Measurements from ENCODE around the gene LRRC3C.

LRRC3C gene

DNA sequence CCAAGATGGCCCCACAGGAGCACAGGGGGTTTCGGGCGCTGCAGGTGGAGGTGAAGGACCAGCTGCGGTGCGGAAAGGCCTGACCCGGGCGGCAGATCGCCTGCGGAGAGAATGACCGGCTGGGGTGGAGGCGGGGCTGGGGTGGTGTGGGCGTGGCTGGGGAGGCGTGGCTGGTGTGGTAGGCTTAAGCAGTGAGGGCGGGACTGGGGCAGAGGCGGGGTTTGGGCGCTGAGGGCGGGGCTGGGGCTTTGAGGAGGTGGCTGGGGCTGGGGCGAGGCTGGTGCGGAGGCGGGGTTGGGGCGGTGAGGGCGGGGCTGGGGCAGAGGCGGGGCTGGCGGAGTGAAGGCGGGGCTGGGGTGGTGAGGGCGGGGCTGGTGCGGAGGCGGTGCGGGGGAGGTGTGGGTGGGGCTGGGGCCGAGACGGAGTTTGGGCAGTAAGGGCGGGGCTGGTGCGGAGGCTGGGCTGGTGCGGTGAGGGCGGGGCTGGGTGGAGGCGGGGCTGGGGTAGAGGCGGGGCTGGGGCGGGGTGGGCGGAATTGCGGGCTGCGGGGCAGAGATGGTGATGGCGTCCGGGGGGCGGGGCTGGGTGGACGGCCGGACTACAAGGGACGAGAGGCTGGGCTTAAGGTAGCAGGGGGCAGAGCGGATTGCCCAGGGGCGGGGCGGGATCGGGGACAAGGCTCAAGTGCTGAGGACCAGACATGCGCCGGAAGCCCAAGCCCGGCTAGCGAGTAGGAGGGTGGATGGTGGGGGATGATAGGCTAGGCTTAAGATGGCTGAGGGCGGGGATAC lies 25.3 kb downstream of the LRRC3C start:
- TF ChIP-seq CTCF (IDR thresholded peaks at IDR 0.05; ENCODE audit: extremely low read depth, missing control alignments): no peak
- peak; percentile 98 for DNase-seq (ENCODE audit: low spot score)

GRCh38 chr17:39953471-39953888 lies 25.9 kb downstream of the LRRC3C start:
- no peak for TF ChIP-seq CTCF (IDR thresholded peaks at IDR 0.05; ENCODE audit: extremely low read depth, missing control alignments)
- DNase-seq (ENCODE audit: low spot score): no peak

DNA sequence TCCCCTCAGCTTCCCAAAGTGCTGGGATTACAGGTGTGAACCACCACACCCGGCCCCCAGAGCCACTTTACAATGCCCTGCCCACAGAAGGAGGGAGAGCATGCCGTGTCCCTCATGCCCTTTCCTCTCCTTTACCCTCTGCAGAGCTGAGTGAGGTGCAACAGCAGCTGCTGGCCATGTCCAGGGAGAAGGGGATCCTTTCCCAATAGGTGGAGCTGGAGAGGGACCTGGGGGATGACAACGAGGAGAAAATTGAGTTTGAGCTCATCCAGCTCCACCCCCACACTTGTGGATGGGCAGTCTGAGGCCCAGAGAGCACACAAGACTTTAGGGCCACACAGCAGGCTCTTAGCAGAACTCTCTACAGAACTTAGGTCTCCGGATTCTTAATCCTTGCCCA lies 27.3 kb downstream of the LRRC3C start:
- TF ChIP-seq CTCF (IDR thresholded peaks at IDR 0.05; ENCODE audit: extremely low read depth, missing control alignments): no peak
- no peak for DNase-seq (ENCODE audit: low spot score)

DNA sequence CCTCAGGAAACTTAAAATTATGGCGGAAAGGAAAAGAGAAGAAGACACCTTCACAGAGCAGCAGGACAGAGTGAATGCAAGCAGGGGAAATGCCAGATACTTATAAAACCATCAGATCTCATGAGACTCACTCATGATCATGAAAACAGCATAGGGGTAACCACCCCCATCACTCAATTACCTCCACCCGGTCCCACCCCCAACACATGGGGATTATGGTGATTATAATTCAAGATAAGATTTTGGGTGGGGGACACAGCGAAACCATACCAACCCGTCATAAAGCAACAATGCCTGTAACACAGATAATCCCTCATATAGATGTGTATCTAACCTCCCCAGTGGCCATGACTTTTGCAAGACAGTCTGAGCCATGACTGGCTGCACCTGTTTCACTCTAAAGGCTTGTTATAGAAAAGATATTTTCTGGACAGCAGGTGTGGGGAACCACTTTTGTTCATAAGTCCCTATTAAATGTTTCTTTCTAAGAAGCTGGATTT lies 28.2 kb downstream of the LRRC3C start:
- no peak for TF ChIP-seq CTCF (IDR thresholded peaks at IDR 0.05; ENCODE audit: extremely low read depth, missing control alignments)

GRCh38 chr17:39960524-39961041 lies 33.1 kb downstream of the LRRC3C start:
- DNase-seq (ENCODE audit: low spot score): no peak
- TF ChIP-seq CTCF (IDR thresholded peaks at IDR 0.05; ENCODE audit: extremely low read depth, missing control alignments): no peak

More for the DNA sequence above, 28.2 kb downstream of the LRRC3C start:
- DNase-seq (ENCODE audit: low spot score): no peak

GRCh38 chr17:39962642-39963220 lies 35.2 kb downstream of the LRRC3C start, which contains the start of gene GSDMA:
GSDMA (plus strand) TSS chr17:39963004; CDS start chr17:39965688, 2,684 bp downstream.
- TF ChIP-seq CTCF (IDR thresholded peaks at IDR 0.05; ENCODE audit: extremely low read depth, missing control alignments): no peak
- no peak for DNase-seq (ENCODE audit: low spot score)

DNA sequence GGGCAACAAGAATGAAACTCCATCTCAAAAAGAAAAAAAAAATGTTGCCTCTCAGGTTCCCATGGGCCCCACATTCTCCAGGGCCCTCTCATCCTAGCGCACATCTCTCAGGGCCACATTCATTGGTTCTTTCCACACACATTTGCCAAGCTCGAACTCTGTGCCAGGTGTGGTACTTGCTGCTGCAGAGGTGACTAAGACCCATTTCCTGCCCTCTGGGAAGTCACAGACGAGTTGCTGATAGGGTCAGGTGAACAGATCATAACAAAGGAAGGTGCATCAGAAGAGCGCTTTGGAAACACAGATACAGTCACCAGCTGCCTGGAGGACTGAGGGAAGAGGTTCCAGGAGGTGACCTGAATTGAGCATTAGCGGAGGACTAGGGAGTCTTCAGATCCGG lies 36.3 kb downstream of the LRRC3C start:
- DNase-seq (ENCODE audit: low spot score): no peak
- no peak for TF ChIP-seq CTCF (IDR thresholded peaks at IDR 0.05; ENCODE audit: extremely low read depth, missing control alignments)
